Measurements from ENCODE around the gene CADM1.
A peak's percentile ranks its signal among the peaks of the same experiment; 100 is the strongest.

CADM1 gene

GRCh38 chr11:115525531-115526006 lies 21.4 kb upstream of the CADM1 start:
- H3K27me3 Mint-ChIP-seq = peaks cover 6% of the 10 kb centered on the region
- no peak overlapping the region for H3K4me3 Mint-ChIP-seq
- H3K36me3 Mint-ChIP-seq (ENCODE audit: low read depth) = no peaks in the 10 kb centered on the region
- H3K27ac Mint-ChIP-seq = no peak overlapping the region
- no peaks in the 10 kb centered on the region for H3K9me3 Mint-ChIP-seq
- no peaks in the 10 kb centered on the region for H3K4me1 Mint-ChIP-seq (ENCODE audit: low read depth)

GRCh38 chr11:115524572-115524971 lies 20.4 kb upstream of the CADM1 start:
- Mint-ChIP-seq H3K27me3 (peaks cover 6% of the 10 kb centered on the region), H3K27ac (no peak overlapping the region), H3K4me1 (ENCODE audit: low read depth) (no peaks in the 10 kb centered on the region), H3K4me3 (no peak overlapping the region), H3K36me3 (ENCODE audit: low read depth) (no peaks in the 10 kb centered on the region), H3K9me3 (no peaks in the 10 kb centered on the region)

- H3K4me1 Mint-ChIP-seq (ENCODE audit: low read depth) = no peaks in the 10 kb centered on the region
- H3K4me3 Mint-ChIP-seq = no peak overlapping the region
- no peak overlapping the region for H3K27ac Mint-ChIP-seq
- peaks cover 6% of the 10 kb centered on the region for H3K27me3 Mint-ChIP-seq
- no peaks in the 10 kb centered on the region for H3K36me3 Mint-ChIP-seq (ENCODE audit: low read depth)
- no peaks in the 10 kb centered on the region for H3K9me3 Mint-ChIP-seq
Measured at GRCh38 chr11:115523727-115524399, 19.6 kb upstream of the CADM1 start.

GRCh38 chr11:115522302-115522701 lies 18.1 kb upstream of the CADM1 start:
- Mint-ChIP-seq H3K4me3 (no peak overlapping the region), H3K36me3 (ENCODE audit: low read depth) (no peaks in the 10 kb centered on the region)

GRCh38 chr11:115521825-115522224 lies 17.6 kb upstream of the CADM1 start:
- H3K36me3 Mint-ChIP-seq (ENCODE audit: low read depth) = no peaks in the 10 kb centered on the region
- H3K9me3 Mint-ChIP-seq = no peaks in the 10 kb centered on the region
- no peak overlapping the region for H3K27ac Mint-ChIP-seq
- H3K4me1 Mint-ChIP-seq (ENCODE audit: low read depth) = no peaks in the 10 kb centered on the region
- peaks cover 12% of the 10 kb centered on the region for H3K27me3 Mint-ChIP-seq
- H3K4me3 Mint-ChIP-seq = no peak overlapping the region

More at GRCh38 chr11:115522302-115522701, 18.1 kb upstream of the CADM1 start:
- Mint-ChIP-seq H3K27ac (no peak overlapping the region), H3K4me1 (ENCODE audit: low read depth) (no peaks in the 10 kb centered on the region), H3K9me3 (no peaks in the 10 kb centered on the region), H3K27me3 (peaks cover 12% of the 10 kb centered on the region)

GRCh38 chr11:115518983-115519628 lies 14.9 kb upstream of the CADM1 start:
- no peaks in the 10 kb centered on the region for H3K36me3 Mint-ChIP-seq (ENCODE audit: low read depth)
- no peaks in the 10 kb centered on the region for H3K4me1 Mint-ChIP-seq (ENCODE audit: low read depth)
- H3K4me3 Mint-ChIP-seq = no peak overlapping the region
- peaks cover 21% of the 10 kb centered on the region for H3K27me3 Mint-ChIP-seq
- H3K9me3 Mint-ChIP-seq = no peaks in the 10 kb centered on the region
- no peak overlapping the region for H3K27ac Mint-ChIP-seq

GRCh38 chr11:115515647-115516395 lies 11.6 kb upstream of the CADM1 start:
- Mint-ChIP-seq H3K4me1 (ENCODE audit: low read depth) (no peaks in the 10 kb centered on the region), H3K9me3 (no peaks in the 10 kb centered on the region), H3K27ac (no peak overlapping the region), H3K4me3 (no peak overlapping the region), H3K36me3 (ENCODE audit: low read depth) (no peaks in the 10 kb centered on the region), H3K27me3 (peaks cover 19% of the 10 kb centered on the region)

GRCh38 chr11:115506954-115507675 lies 2.9 kb upstream of the CADM1 start:
- Mint-ChIP-seq H3K27ac (no peak overlapping the region), H3K36me3 (ENCODE audit: low read depth) (no peaks in the 10 kb centered on the region), H3K4me1 (ENCODE audit: low read depth) (peaks cover 13% of the 10 kb centered on the region), H3K9me3 (no peaks in the 10 kb centered on the region), H3K4me3 (no peak overlapping the region), H3K27me3 (peaks cover 48% of the 10 kb centered on the region)

- H3K36me3 Mint-ChIP-seq (ENCODE audit: low read depth) = no peaks in the 10 kb centered on the region
- H3K4me1 Mint-ChIP-seq (ENCODE audit: low read depth) = peaks cover 13% of the 10 kb centered on the region
- no peak overlapping the region for H3K4me3 Mint-ChIP-seq
- no peaks in the 10 kb centered on the region for H3K9me3 Mint-ChIP-seq
- peak overlapping the region; percentile 40 for H3K27ac Mint-ChIP-seq
- H3K27me3 Mint-ChIP-seq = peaks cover 44% of the 10 kb centered on the region
Measured at GRCh38 chr11:115505175-115505574, 960 bp upstream of the CADM1 start.

- no peaks in the 10 kb centered on the region for H3K9me3 Mint-ChIP-seq
- H3K27ac Mint-ChIP-seq = no peak overlapping the region
- no peaks in the 10 kb centered on the region for H3K36me3 Mint-ChIP-seq (ENCODE audit: low read depth)
- H3K27me3 Mint-ChIP-seq = peaks cover 47% of the 10 kb centered on the region
- H3K4me3 Mint-ChIP-seq = peak overlapping the region; percentile 58
- peaks cover 13% of the 10 kb centered on the region for H3K4me1 Mint-ChIP-seq (ENCODE audit: low read depth)
Measured at GRCh38 chr11:115503886-115504275, 334 bp downstream of the CADM1 start.

- H3K4me1 Mint-ChIP-seq (ENCODE audit: low read depth) = peaks cover 13% of the 10 kb centered on the region
- no peaks in the 10 kb centered on the region for H3K36me3 Mint-ChIP-seq (ENCODE audit: low read depth)
- H3K27ac Mint-ChIP-seq = no peak overlapping the region
- H3K9me3 Mint-ChIP-seq = no peaks in the 10 kb centered on the region
- H3K27me3 Mint-ChIP-seq = peaks cover 49% of the 10 kb centered on the region
- peak overlapping the region; percentile 58 for H3K4me3 Mint-ChIP-seq
Measured at GRCh38 chr11:115503083-115503885, 931 bp downstream of the CADM1 start.

- peaks cover 55% of the 10 kb centered on the region for H3K27me3 Mint-ChIP-seq
- no peaks in the 10 kb centered on the region for H3K36me3 Mint-ChIP-seq (ENCODE audit: low read depth)
- no peak overlapping the region for H3K27ac Mint-ChIP-seq
- H3K4me3 Mint-ChIP-seq = no peak overlapping the region
- no peaks in the 10 kb centered on the region for H3K9me3 Mint-ChIP-seq
- H3K4me1 Mint-ChIP-seq (ENCODE audit: low read depth) = peaks cover 13% of the 10 kb centered on the region
Measured at GRCh38 chr11:115502636-115503082, 1.6 kb downstream of the CADM1 start.

GRCh38 chr11:115501893-115502589 lies 2.2 kb downstream of the CADM1 start:
- peaks cover 52% of the 10 kb centered on the region for H3K27me3 Mint-ChIP-seq
- no peaks in the 10 kb centered on the region for H3K9me3 Mint-ChIP-seq
- H3K27ac Mint-ChIP-seq = no peak overlapping the region
- H3K36me3 Mint-ChIP-seq (ENCODE audit: low read depth) = no peaks in the 10 kb centered on the region
- no peak overlapping the region for H3K4me3 Mint-ChIP-seq
- peaks cover 13% of the 10 kb centered on the region for H3K4me1 Mint-ChIP-seq (ENCODE audit: low read depth)
